Hepatocyte (in vitro differentiated cells): ENCODE data around the gene RPL35. TPM values are rescaled to one million over a fixed set of nuclear protein-coding genes. Genes with fewer than 3 reads are reported as not detected.

Experiments
- DNase-seq: peaks from one replicate; pipeline ENCODE4 v3.0.0-alpha.2; 2016; ENCODE audit warnings: low spot score
- H2AFZ ChIP-seq: fragments of 200-600 bp; sonication (generic); 2 replicates; pipeline ENCODE4 v1.6.0; 2016; ENCODE audit warnings: antibody characterized with exemption, mild to moderate bottlenecking
- H3K27ac ChIP-seq: fragments of 200-600 bp; sonication (generic); 2 replicates; pipeline ENCODE4 v1.5.1; 2016; ENCODE audit warnings: mild to moderate bottlenecking
- H3K27me3 ChIP-seq: fragments of 200-600 bp; sonication (generic); 2 replicates; pipeline ENCODE4 v1.6.1; 2016
- H3K36me3 ChIP-seq: fragments of 200-600 bp; sonication (generic); replicated peaks from 2 replicates; pipeline ENCODE4 v1.5.1; 2016; ENCODE audit warnings: low read depth; ENCODE audit not compliant: insufficient read depth
- H3K4me1 ChIP-seq: fragments of 200-600 bp; sonication (generic); 2 replicates; pipeline ENCODE4 v1.5.1; 2016; ENCODE audit warnings: mild to moderate bottlenecking, moderate library complexity; ENCODE audit not compliant: insufficient read depth
- H3K4me2 ChIP-seq: fragments of 200-600 bp; sonication (generic); 2 replicates; pipeline ENCODE4 v1.6.0; 2016
- H3K4me3 ChIP-seq: fragments of 200-600 bp; sonication (generic); 2 replicates; pipeline ENCODE4 v1.5.1; 2016; ENCODE audit warnings: mild to moderate bottlenecking
- H3K79me2 ChIP-seq: fragments of 200-600 bp; sonication (generic); 2 replicates; pipeline ENCODE4 v1.6.0; 2017; ENCODE audit warnings: mild to moderate bottlenecking
- H3K9me2 ChIP-seq: fragments of 200-600 bp; sonication (generic); replicated peaks from 2 replicates; pipeline ENCODE4 v1.6.0; 2017; ENCODE audit warnings: mild to moderate bottlenecking; ENCODE audit not compliant: insufficient read depth
- H3K9me3 ChIP-seq: fragments of 200-600 bp; sonication (generic); 2 replicates; pipeline ENCODE4 v1.5.1; 2016; ENCODE audit warnings: low read depth, mild to moderate bottlenecking
- H4K20me1 ChIP-seq: fragments of 200-600 bp; sonication (generic); 2 replicates; pipeline ENCODE4 v1.6.0; 2016; ENCODE audit warnings: mild to moderate bottlenecking; ENCODE audit not compliant: insufficient read depth, poor library complexity, severe bottlenecking
- EZH2 ChIP-seq: fragments of 200-600 bp; sonication (generic); IDR thresholded peaks from 2 replicates; pipeline ENCODE4 v1.6.1; 2016; ENCODE audit warnings: antibody characterized with exemption, mild to moderate bottlenecking, borderline replicate concordance
- EZH2phosphoT487 ChIP-seq: fragments of 200-600 bp; sonication (generic); IDR thresholded peaks from one replicate; pipeline ENCODE4 v1.6.1; 2018; ENCODE audit warnings: antibody characterized with exemption, mild to moderate bottlenecking, low read depth, moderate library complexity; ENCODE audit not compliant: unreplicated experiment, severe bottlenecking
- WGBS: methylation state at CpG from one replicate; pipeline ENCODE4 v1.1.6; 2016; ENCODE audit warnings: low lambda C conversion rate; ENCODE audit errors: missing lambda C conversion rate; 5-methylcytosine and 5-hydroxymethylcytosine counted together
- polyA plus RNA-seq: library from polyadenylated mRNA; unstranded; fragments of >200 nt; fragmentation: Nextera tagmentation; extraction: Ambion mirVana; gene quantifications from 2 replicates; pipeline ENCODE4 v1.2.1, GENCODE V29; 2016
- total RNA-seq: library from RNA; depleted of rRNA; stranded (reverse); fragments of >200 nt; gene quantifications from 2 replicates; pipeline ENCODE4 v1.2.3, GENCODE V29; 2014
- TF ChIP-seq, protein P1 (sequence below): fragments of 200-600 bp; sonication (generic); IDR thresholded peaks from 2 replicates; pipeline ENCODE4 v1.5.1; 2016; ENCODE audit warnings: antibody characterized with exemption, mild to moderate bottlenecking; ENCODE audit not compliant: poor library complexity

RPL35 gene
- total and polyA plus RNA-seq, 2 experiments from 2014 or later, result 927 to 1,257 TPM

GRCh38 chr9:124860582-124861341, 995 bp downstream of the RPL35 start:
- Histone ChIP-seq H3K4me1 (peaks cover 13% of the 10 kb centered on the region), H2AFZ (no peak overlapping the region), H3K4me2 (peak overlapping the region; percentile 99), H4K20me1 (peaks cover 51% of the 10 kb centered on the region), H3K27ac (peak overlapping the region; percentile 96), H3K9me2 (no peaks in the 10 kb centered on the region), H3K4me3 (peak overlapping the region; percentile 90), H3K9me3 (no peaks in the 10 kb centered on the region), H3K79me2 (peaks cover 29% of the 10 kb centered on the region), H3K27me3 (no peaks in the 10 kb centered on the region), H3K36me3 (no peaks in the 10 kb centered on the region)
- WGBS, result 8% methylated on average over 12 of the region's 12 CpGs
- TF ChIP-seq, protein P1, sequence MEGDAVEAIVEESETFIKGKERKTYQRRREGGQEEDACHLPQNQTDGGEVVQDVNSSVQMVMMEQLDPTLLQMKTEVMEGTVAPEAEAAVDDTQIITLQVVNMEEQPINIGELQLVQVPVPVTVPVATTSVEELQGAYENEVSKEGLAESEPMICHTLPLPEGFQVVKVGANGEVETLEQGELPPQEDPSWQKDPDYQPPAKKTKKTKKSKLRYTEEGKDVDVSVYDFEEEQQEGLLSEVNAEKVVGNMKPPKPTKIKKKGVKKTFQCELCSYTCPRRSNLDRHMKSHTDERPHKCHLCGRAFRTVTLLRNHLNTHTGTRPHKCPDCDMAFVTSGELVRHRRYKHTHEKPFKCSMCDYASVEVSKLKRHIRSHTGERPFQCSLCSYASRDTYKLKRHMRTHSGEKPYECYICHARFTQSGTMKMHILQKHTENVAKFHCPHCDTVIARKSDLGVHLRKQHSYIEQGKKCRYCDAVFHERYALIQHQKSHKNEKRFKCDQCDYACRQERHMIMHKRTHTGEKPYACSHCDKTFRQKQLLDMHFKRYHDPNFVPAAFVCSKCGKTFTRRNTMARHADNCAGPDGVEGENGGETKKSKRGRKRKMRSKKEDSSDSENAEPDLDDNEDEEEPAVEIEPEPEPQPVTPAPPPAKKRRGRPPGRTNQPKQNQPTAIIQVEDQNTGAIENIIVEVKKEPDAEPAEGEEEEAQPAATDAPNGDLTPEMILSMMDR, result no peak
- TF ChIP-seq EZH2, result no peak
- no peak for TF ChIP-seq EZH2phosphoT487
- no peak for DNase-seq

- Histone ChIP-seq H3K4me3 (peak overlapping the region; percentile 90), H3K79me2 (peaks cover 29% of the 10 kb centered on the region), H3K9me3 (no peaks in the 10 kb centered on the region), H3K4me1 (peaks cover 13% of the 10 kb centered on the region), H3K27ac (no peak overlapping the region), H3K9me2 (no peaks in the 10 kb centered on the region), H3K4me2 (peak overlapping the region; percentile 99), H3K27me3 (no peaks in the 10 kb centered on the region), H4K20me1 (peaks cover 51% of the 10 kb centered on the region), H2AFZ (no peak overlapping the region), H3K36me3 (no peaks in the 10 kb centered on the region)
- 78% methylated on average over 10 of the region's 10 CpGs for WGBS
- no peak for DNase-seq
- TF ChIP-seq EZH2, result no peak
- TF ChIP-seq EZH2phosphoT487, result no peak
- TF ChIP-seq, protein P1, result no peak
These were observed 1.8 kb downstream of the RPL35 start for GRCh38 chr9:124859803-124860581.

- H3K9me2 ChIP-seq, result no peaks in the 10 kb centered on the region
- H2AFZ ChIP-seq, result no peak overlapping the region
- WGBS, result 93% methylated on average over 9 of the region's 9 CpGs
- peaks cover 13% of the 10 kb centered on the region for H3K4me1 ChIP-seq
- no peak overlapping the region for H3K27ac ChIP-seq
- peaks cover 51% of the 10 kb centered on the region for H4K20me1 ChIP-seq
- DNase-seq, result no peak
- no peaks in the 10 kb centered on the region for H3K9me3 ChIP-seq
- H3K27me3 ChIP-seq, result no peaks in the 10 kb centered on the region
- H3K4me2 ChIP-seq, result no peak overlapping the region
- H3K36me3 ChIP-seq, result no peaks in the 10 kb centered on the region
- TF ChIP-seq, protein P1, result no peak
- TF ChIP-seq EZH2phosphoT487 (no peak), EZH2 (no peak)
- H3K4me3 ChIP-seq, result no peak overlapping the region
- peaks cover 29% of the 10 kb centered on the region for H3K79me2 ChIP-seq
These were observed 3.3 kb downstream of the RPL35 start for GRCh38 chr9:124858330-124859046.
